Progenitor cell of endocrine pancreas (in vitro differentiated cells): ENCODE results near the gene TLL1. TPM values are rescaled to one million over a fixed set of nuclear protein-coding genes. Genes with fewer than 3 reads are reported as not detected.

Source experiments
- DNase-seq: peaks from one replicate; pipeline ENCODE4 v3.0.0; 2021; ENCODE audit warnings: low spot score; ENCODE audit not compliant: unreplicated experiment
- H3K27ac Mint-ChIP-seq: 2 replicates; pipeline ENCODE4 v1.8.0; 2021; ENCODE audit warnings: mild to moderate bottlenecking, moderate library complexity, mixed read lengths
- H3K27me3 Mint-ChIP-seq: 2 replicates; pipeline ENCODE4 v1.8.0; 2021; ENCODE audit warnings: mixed read lengths
- H3K36me3 Mint-ChIP-seq: 2 replicates; pipeline ENCODE4 v1.8.0; 2022; ENCODE audit warnings: mixed read lengths; ENCODE audit not compliant: insufficient read depth
- H3K4me1 Mint-ChIP-seq: 2 replicates; pipeline ENCODE4 v1.8.0; 2021; ENCODE audit warnings: low read depth, mixed read lengths
- H3K4me3 Mint-ChIP-seq: 2 replicates; pipeline ENCODE4 v1.8.0; 2021; ENCODE audit warnings: low read depth, mild to moderate bottlenecking, moderate library complexity, mixed read lengths
- H3K9me3 Mint-ChIP-seq: 2 replicates; pipeline ENCODE4 v1.8.0; 2021; ENCODE audit warnings: low read depth, mixed read lengths
- CTCF ChIP-seq: fragments of 200-600 bp; sonication (generic); IDR thresholded peaks from one replicate; pipeline ENCODE4 v1.5.0; 2021; ENCODE audit warnings: antibody characterized with exemption, mild to moderate bottlenecking; ENCODE audit not compliant: unreplicated experiment
- total RNA-seq: library from RNA; stranded (reverse); gene quantifications from 2 replicates; pipeline ENCODE4 v1.2.1, GENCODE V29; 2021

Gene TLL1
- total RNA-seq, 1 donor from 2014 or later = not detected

- Mint-ChIP-seq H3K27ac (no peak overlapping the region), H3K27me3 (no peaks in the 10 kb centered on the region), H3K9me3 (no peaks in the 10 kb centered on the region), H3K36me3 (no peaks in the 10 kb centered on the region), H3K4me3 (no peak overlapping the region), H3K4me1 (no peaks in the 10 kb centered on the region)
- no peak for DNase-seq
- TF ChIP-seq CTCF = no peak
Measured at GRCh38 chr4:165927815-165928214, 54.8 kb downstream of the TLL1 start.

- no peaks in the 10 kb centered on the region for H3K4me1 Mint-ChIP-seq
Measured at GRCh38 chr4:165928601-165929000, 55.6 kb downstream of the TLL1 start.

GRCh38 chr4:165929662-165930061 lies 56.6 kb downstream of the TLL1 start:
- no peak for TF ChIP-seq CTCF
- Mint-ChIP-seq H3K27me3 (no peaks in the 10 kb centered on the region), H3K4me1 (no peaks in the 10 kb centered on the region), H3K27ac (no peak overlapping the region), H3K9me3 (no peaks in the 10 kb centered on the region), H3K36me3 (no peaks in the 10 kb centered on the region), H3K4me3 (no peak overlapping the region)
- DNase-seq = no peak

More at GRCh38 chr4:165928601-165929000, 55.6 kb downstream of the TLL1 start:
- H3K36me3 Mint-ChIP-seq = no peaks in the 10 kb centered on the region
- no peak for DNase-seq
- TF ChIP-seq CTCF = no peak
- H3K27ac Mint-ChIP-seq = no peak overlapping the region
- H3K4me3 Mint-ChIP-seq = no peak overlapping the region
- H3K9me3 Mint-ChIP-seq = no peaks in the 10 kb centered on the region
- H3K27me3 Mint-ChIP-seq = no peaks in the 10 kb centered on the region

- no peak overlapping the region for H3K27ac Mint-ChIP-seq
- H3K4me3 Mint-ChIP-seq = no peak overlapping the region
- no peaks in the 10 kb centered on the region for H3K27me3 Mint-ChIP-seq
- no peaks in the 10 kb centered on the region for H3K4me1 Mint-ChIP-seq
- TF ChIP-seq CTCF = no peak
- no peaks in the 10 kb centered on the region for H3K36me3 Mint-ChIP-seq
- no peaks in the 10 kb centered on the region for H3K9me3 Mint-ChIP-seq
- no peak for DNase-seq
Measured at GRCh38 chr4:165931741-165932140, 58.7 kb downstream of the TLL1 start.

- Mint-ChIP-seq H3K4me3 (no peak overlapping the region), H3K9me3 (no peaks in the 10 kb centered on the region), H3K36me3 (no peaks in the 10 kb centered on the region), H3K27me3 (no peaks in the 10 kb centered on the region), H3K27ac (no peak overlapping the region), H3K4me1 (no peaks in the 10 kb centered on the region)
- no peak for DNase-seq
- TF ChIP-seq CTCF = no peak
Measured at GRCh38 chr4:165944900-165945299, 71.9 kb downstream of the TLL1 start.

GRCh38 chr4:165945991-165946390 lies 73.0 kb downstream of the TLL1 start:
- TF ChIP-seq CTCF = no peak
- H3K9me3 Mint-ChIP-seq = no peaks in the 10 kb centered on the region
- H3K36me3 Mint-ChIP-seq = no peaks in the 10 kb centered on the region
- H3K27me3 Mint-ChIP-seq = no peaks in the 10 kb centered on the region
- H3K27ac Mint-ChIP-seq = no peak overlapping the region
- no peak for DNase-seq
- H3K4me1 Mint-ChIP-seq = peaks cover 2% of the 10 kb centered on the region
- H3K4me3 Mint-ChIP-seq = no peak overlapping the region
